Naive thymus-derived CD4-positive, alpha-beta T cell (primary cell): Measurements from ENCODE around the gene RILP. TPM values are rescaled to one million over a fixed set of nuclear protein-coding genes. Genes with fewer than 3 reads are reported as not detected.

Experiments
- ATAC-seq: fragments of 150-1000 bp; cut with Tn5 transposase; 2 replicates; pipeline ENCODE4 v1.10.0; 2021; ENCODE audit warnings: mild to moderate bottlenecking, moderate library complexity
- CTCF ChIA-PET: fragments of 350-600 bp; sonication (Branson Sonifier 250); formaldehyde crosslinking; loops from one replicate; lab custom pipeline; 2021; ENCODE audit warnings: antibody characterized with exemption; lab: Charles Lee
- POLR2A ChIA-PET: fragments of 350-600 bp; sonication (Branson Sonifier 250); formaldehyde crosslinking; loops from one replicate; lab custom pipeline; 2021; ENCODE audit warnings: antibody characterized with exemption, inconsistent platforms; lab: Charles Lee
- DNase-seq, 9 donors: peaks; one replicate each; pipeline versions ENCODE4 v3.0.0 to v3.0.0-alpha.2; 2020 to 2022; ENCODE audit warnings: mixed read lengths in 1 of 9
- H3K27ac ChIP-seq: one replicate; pipeline ENCODE4 v1.7.0; 2013; ENCODE audit warnings: mild to moderate bottlenecking, low read depth, low read length, moderate library complexity
- H3K27me3 ChIP-seq, 2 donors: one replicate each; pipeline ENCODE4 v1.7.0; 2013; ENCODE audit warnings: low read length in 2 of 2, mild to moderate bottlenecking in 2 of 2, moderate library complexity in 2 of 2; ENCODE audit not compliant: control insufficient read depth in 2 of 2, insufficient read depth in 2 of 2
- H3K36me3 ChIP-seq, 3 experiments: 1 replicate in 2 of 3; 2 replicates in 1 of 3; pipeline ENCODE4 v1.7.0; 2013; ENCODE audit warnings: low read length in 3 of 3, mild to moderate bottlenecking in 3 of 3, moderate library complexity in 1 of 3; ENCODE audit not compliant: insufficient read depth in 3 of 3, control insufficient read depth in 2 of 3
- H3K4me1 ChIP-seq, 2 donors: one replicate each; pipeline ENCODE4 v1.7.0; 2013; ENCODE audit warnings: low read length in 2 of 2, mild to moderate bottlenecking in 2 of 2, moderate library complexity in 1 of 2; ENCODE audit not compliant: control insufficient read depth in 2 of 2, insufficient read depth in 2 of 2
- H3K4me3 ChIP-seq: 2 replicates; pipeline ENCODE4 v1.7.0; 2013; ENCODE audit warnings: mild to moderate bottlenecking, low read length
- H3K9me3 ChIP-seq, 3 experiments: 1 replicate in 2 of 3; 2 replicates in 1 of 3; pipeline ENCODE4 v1.7.0; 2013; ENCODE audit warnings: low read length in 3 of 3; ENCODE audit not compliant: control insufficient read depth in 2 of 3
- H3K27ac Mint-ChIP-seq, 9 donors: one replicate each; pipeline ENCODE4 v1.8.0; 2020 to 2022; ENCODE audit warnings: mixed read lengths in 9 of 9, mild to moderate bottlenecking in 8 of 9, moderate library complexity in 5 of 9, inconsistent platforms in 2 of 9
- H3K27me3 Mint-ChIP-seq, 5 donors: one replicate each; pipeline ENCODE4 v1.8.0; 2021 to 2022; ENCODE audit warnings: mixed read lengths in 5 of 5, mild to moderate bottlenecking in 1 of 5
- H3K36me3 Mint-ChIP-seq, 5 donors: one replicate each; pipeline ENCODE4 v1.8.0; 2020 to 2022; ENCODE audit warnings: mixed read lengths in 5 of 5, mild to moderate bottlenecking in 3 of 5, inconsistent platforms in 1 of 5
- H3K4me1 Mint-ChIP-seq, 7 donors: one replicate each; pipeline ENCODE4 v1.8.0; 2020 to 2022; ENCODE audit warnings: mixed read lengths in 7 of 7, mild to moderate bottlenecking in 3 of 7, inconsistent platforms in 1 of 7
- H3K4me3 Mint-ChIP-seq, 10 donors: one replicate each; pipeline ENCODE4 v1.8.0; 2020 to 2022; ENCODE audit warnings: mild to moderate bottlenecking in 10 of 10, mixed read lengths in 10 of 10, moderate library complexity in 6 of 10, inconsistent platforms in 2 of 10
- H3K9me3 Mint-ChIP-seq, 11 donors: one replicate each; pipeline ENCODE4 v1.8.0; 2020 to 2022; ENCODE audit warnings: mixed read lengths in 11 of 11, mild to moderate bottlenecking in 4 of 11, inconsistent platforms in 1 of 11, moderate library complexity in 1 of 11
- intact Hi-C, 2 donors: fragments of 100-400 bp; cut with micrococcal nuclease; formaldehyde crosslinking; loops; one replicate each; pipeline ENCODE4 v1.15.1; 2023
- polyA plus RNA-seq, 2 donors: library from polyadenylated mRNA; unstranded; fragments of 300-500 nt; fragmentation: Illumina TruSeq; gene quantifications; one replicate each; pipeline ENCODE4 v1.2.3, GENCODE V29; 2021
- total RNA-seq, 6 experiments: library from RNA in 5 of 6; stranded (reverse) in 5 of 6; gene quantifications; 1 replicate in 5 of 6; 2 replicates in 1 of 6; pipeline ENCODE4 v1.2.3 and lab custom pipeline; 2021 to 2026

The RILP gene
- total and polyA plus RNA-seq, 7 experiments from 2014 or later = 2.1 to 8.7 (median 3.0) TPM

- Histone ChIP-seq H3K4me1 (peaks cover 5 to 20% of the 10 kb centered on the region in 2 donors), H3K9me3 (no peaks in the 10 kb centered on the region), H3K27ac (peak within 1 kb of the TSS; percentile 74), H3K4me3 (peak within 1 kb of the TSS; percentile 83), H3K36me3 (no peaks in the 10 kb centered on the region), H3K27me3 (no peaks in the 10 kb centered on the region)
- H3K36me3 Mint-ChIP-seq = no peaks in the 10 kb centered on the region
- DNase-seq (peak; percentile 65 to 86 (median 75)), ATAC-seq (peak; percentile 81)
- H3K4me3 Mint-ChIP-seq = peak within 1 kb of the TSS; percentile 92 to 96 (median 94)
- peak within 1 kb of the TSS; percentile 73 to 95 (median 87) for H3K27ac Mint-ChIP-seq
- ChIA-PET CTCF (interaction anchor here (0.8 to 1.5 kb wide), 2 partner anchors 21 to 277 kb away, joined by 3 read pairs; no protein-coding TSS in a partner anchor), POLR2A (interaction anchor here (0.6 to 3.9 kb wide), 6 partner anchors 21 to 584 kb away, joined by 3 to 27 read pairs (median 6); partner anchors contain the start of genes INPP5K, PITPNA and RILP)
- H3K4me1 Mint-ChIP-seq = peaks cover 17 to 26% (median 22%) of the 10 kb centered on the region in 7 donors
- intact Hi-C loops = loop anchor here (1.0 to 2.0 kb wide), 10 partner anchors 15 to 263 kb away; partner anchors contain the start of genes INPP5K (in 2 of the 2), PITPNA (in 2 of the 2), RILP (in 2 of the 2) and CRK (in 1 of the 2)
- peaks cover 0 to 59% (median 0%) of the 10 kb centered on the region in 5 donors for H3K27me3 Mint-ChIP-seq
- peaks cover 0 to 2% (median 0%) of the 10 kb centered on the region in 11 donors for H3K9me3 Mint-ChIP-seq
These were observed 21.4 kb downstream of the RILP start, which contains the start of gene SLC43A2 for GRCh38 chr17:1627982-1628855. Gene SLC43A2 (minus strand): TSS chr17:1628834. CDS start chr17:1627874, 960 bp downstream.

GRCh38 chr17:1627182-1627981 lies 22.3 kb downstream of the RILP start:
- no peak for ATAC-seq
- H3K9me3 Mint-ChIP-seq = peaks cover 0 to 2% (median 0%) of the 10 kb centered on the region in 11 donors
- peak overlapping the region in 8 of 9 donors; percentile 38 to 84 (median 70) for H3K27ac Mint-ChIP-seq
- H3K27me3 ChIP-seq = no peaks in the 10 kb centered on the region
- H3K9me3 ChIP-seq = no peaks in the 10 kb centered on the region
- peak overlapping the region; percentile 69 to 95 (median 88) for H3K4me3 Mint-ChIP-seq
- H3K27me3 Mint-ChIP-seq = peaks cover 0 to 59% (median 0%) of the 10 kb centered on the region in 5 donors
- H3K4me1 ChIP-seq = peaks cover 5 to 20% of the 10 kb centered on the region in 2 donors
- ChIA-PET POLR2A (interaction anchor here (0.7 to 3.9 kb wide), 5 partner anchors 21 to 585 kb away, joined by 3 to 27 read pairs (median 8); partner anchors contain the start of genes INPP5K, PITPNA and RILP), CTCF (interaction anchor here (1.2 to 1.5 kb wide), 2 partner anchors 22 to 262 kb away, joined by 3 to 5 read pairs; no protein-coding TSS in a partner anchor)
- peak overlapping the region; percentile 83 for H3K4me3 ChIP-seq
- intact Hi-C loops = no loop called here
- H3K4me1 Mint-ChIP-seq = peaks cover 17 to 26% (median 22%) of the 10 kb centered on the region in 7 donors
- no peaks in the 10 kb centered on the region for H3K36me3 Mint-ChIP-seq
- H3K27ac ChIP-seq = peak overlapping the region; percentile 74
- no peaks in the 10 kb centered on the region for H3K36me3 ChIP-seq
- peak in 2 of 9 donors; percentile 23 to 36 for DNase-seq

GRCh38 chr17:1626333-1626732 lies 23.3 kb downstream of the RILP start:
- peak overlapping the region in 9 of 10 donors; percentile 54 to 95 (median 88) for H3K4me3 Mint-ChIP-seq
- H3K27ac ChIP-seq = no peak overlapping the region

GRCh38 chr17:1625581-1625980 lies 24.1 kb downstream of the RILP start:
- Histone ChIP-seq H3K9me3 (no peaks in the 10 kb centered on the region), H3K27me3 (no peaks in the 10 kb centered on the region), H3K4me1 (peaks cover 5 to 20% of the 10 kb centered on the region in 2 donors), H3K4me3 (no peak overlapping the region), H3K36me3 (no peaks in the 10 kb centered on the region), H3K27ac (no peak overlapping the region)
- peaks cover 17 to 26% (median 22%) of the 10 kb centered on the region in 7 donors for H3K4me1 Mint-ChIP-seq
- DNase-seq (no peak), ATAC-seq (no peak)
- peaks cover 0 to 45% (median 0%) of the 10 kb centered on the region in 5 donors for H3K27me3 Mint-ChIP-seq
- CTCF ChIA-PET = interaction anchor here (0.9 kb wide), 1 partner anchor 92 kb away, joined by 3 read pairs; no protein-coding TSS in a partner anchor
- H3K9me3 Mint-ChIP-seq = peaks cover 0 to 2% (median 0%) of the 10 kb centered on the region in 11 donors
- peak overlapping the region in 2 of 10 donors; percentile 8 to 72 for H3K4me3 Mint-ChIP-seq
- H3K27ac Mint-ChIP-seq = peak overlapping the region in 2 of 9 donors; percentile 26 to 72
- POLR2A ChIA-PET = no interaction called here
- intact Hi-C loops = no loop called here
- no peaks in the 10 kb centered on the region for H3K36me3 Mint-ChIP-seq

More at GRCh38 chr17:1626333-1626732, 23.3 kb downstream of the RILP start:
- no peak for DNase-seq
- POLR2A ChIA-PET = interaction anchor here (0.6 to 0.7 kb wide), 2 partner anchors 27 to 260 kb away, joined by 3 read pairs; no protein-coding TSS in a partner anchor
- no peak overlapping the region for H3K4me3 ChIP-seq
- no peak for ATAC-seq
- H3K4me1 ChIP-seq = peaks cover 5 to 20% of the 10 kb centered on the region in 2 donors
- H3K27ac Mint-ChIP-seq = peak overlapping the region in 5 of 9 donors; percentile 30 to 67 (median 52)
- no peaks in the 10 kb centered on the region for H3K36me3 ChIP-seq
- H3K4me1 Mint-ChIP-seq = peaks cover 17 to 26% (median 22%) of the 10 kb centered on the region in 7 donors
- no peaks in the 10 kb centered on the region for H3K9me3 ChIP-seq
- H3K27me3 ChIP-seq = no peaks in the 10 kb centered on the region
- H3K36me3 Mint-ChIP-seq = no peaks in the 10 kb centered on the region
- intact Hi-C loops = no loop called here
- peaks cover 0 to 52% (median 0%) of the 10 kb centered on the region in 5 donors for H3K27me3 Mint-ChIP-seq
- H3K9me3 Mint-ChIP-seq = peaks cover 0 to 2% (median 0%) of the 10 kb centered on the region in 11 donors
- CTCF ChIA-PET = interaction anchor here (0.9 to 1.2 kb wide), 2 partner anchors 93 to 261 kb away, joined by 3 to 5 read pairs; no protein-coding TSS in a partner anchor

GRCh38 chr17:1625053-1625452 lies 24.6 kb downstream of the RILP start:
- Histone ChIP-seq H3K4me3 (no peak overlapping the region), H3K27me3 (no peaks in the 10 kb centered on the region), H3K36me3 (no peaks in the 10 kb centered on the region), H3K27ac (no peak overlapping the region), H3K9me3 (no peaks in the 10 kb centered on the region), H3K4me1 (peaks cover 5 to 18% of the 10 kb centered on the region in 2 donors)
- intact Hi-C loops = no loop called here
- H3K36me3 Mint-ChIP-seq = no peaks in the 10 kb centered on the region
- ChIA-PET CTCF (interaction anchor here (0.7 kb wide), 1 partner anchor 62 kb away, joined by 3 read pairs; no protein-coding TSS in a partner anchor), POLR2A (no interaction called here)
- DNase-seq (no peak), ATAC-seq (no peak)
- H3K4me3 Mint-ChIP-seq = no peak overlapping the region
- H3K27ac Mint-ChIP-seq = no peak overlapping the region
- H3K9me3 Mint-ChIP-seq = no peaks in the 10 kb centered on the region
- peaks cover 13 to 24% (median 19%) of the 10 kb centered on the region in 7 donors for H3K4me1 Mint-ChIP-seq
- H3K27me3 Mint-ChIP-seq = peaks cover 0 to 40% (median 0%) of the 10 kb centered on the region in 5 donors
